Smooth muscle cell (in vitro differentiated cells): ENCODE results near the gene CDH22. TPM values are rescaled to one million over a fixed set of nuclear protein-coding genes. Genes with fewer than 3 reads are reported as not detected.

Experiments
- DNase-seq: peaks from one replicate; lab custom pipeline; 2025; ENCODE audit not compliant: unreplicated experiment; lab: John Stamatoyannopoulos, UW
- H2AFZ ChIP-seq: fragments of 200-600 bp; sonication (generic); 2 replicates; pipeline ENCODE4 v1.6.0; 2016; ENCODE audit warnings: antibody characterized with exemption, low read depth, mild to moderate bottlenecking
- H3F3A ChIP-seq: fragments of 200-600 bp; sonication (generic); 2 replicates; pipeline ENCODE4 v1.6.0; 2017; ENCODE audit warnings: antibody characterized with exemption, low read depth
- H3K27ac ChIP-seq: fragments of 200-600 bp; sonication (generic); 2 replicates; pipeline ENCODE4 v1.5.1; 2016; ENCODE audit warnings: low read depth, mild to moderate bottlenecking
- H3K27me3 ChIP-seq: fragments of 200-600 bp; sonication (generic); 2 replicates; pipeline ENCODE4 v1.6.1; 2016; ENCODE audit warnings: low read depth, mild to moderate bottlenecking
- H3K36me3 ChIP-seq: fragments of 200-600 bp; sonication (generic); 2 replicates; pipeline ENCODE4 v1.5.1; 2016; ENCODE audit warnings: low read depth
- H3K4me1 ChIP-seq: fragments of 200-600 bp; sonication (generic); 2 replicates; pipeline ENCODE4 v1.5.1; 2016; ENCODE audit warnings: low read depth
- H3K4me2 ChIP-seq: fragments of 200-600 bp; sonication (generic); 2 replicates; pipeline ENCODE4 v1.6.0; 2016; ENCODE audit warnings: mild to moderate bottlenecking
- H3K4me3 ChIP-seq: fragments of 200-600 bp; sonication (generic); 2 replicates; pipeline ENCODE4 v1.5.1; 2016; ENCODE audit warnings: mild to moderate bottlenecking
- H3K79me2 ChIP-seq: fragments of 200-600 bp; sonication (generic); 2 replicates; pipeline ENCODE4 v1.6.0; 2016; ENCODE audit warnings: low read depth, mild to moderate bottlenecking
- H3K9ac ChIP-seq: fragments of 200-600 bp; sonication (generic); 2 replicates; pipeline ENCODE4 v1.6.0; 2016; ENCODE audit warnings: low read depth
- H3K9me3 ChIP-seq: fragments of 200-600 bp; sonication (generic); replicated peaks from 2 replicates; pipeline ENCODE4 v1.5.1; 2016; ENCODE audit warnings: low read depth
- H4K20me1 ChIP-seq: fragments of 200-600 bp; sonication (generic); 2 replicates; pipeline ENCODE4 v1.6.0; 2016; ENCODE audit warnings: low read depth
- WGBS: methylation state at CpG from one replicate; pipeline ENCODE4 v1.1.7; 2016; ENCODE audit warnings: low lambda C conversion rate; 5-methylcytosine and 5-hydroxymethylcytosine counted together
- polyA plus RNA-seq: library from polyadenylated mRNA; unstranded; fragments of >200 nt; fragmentation: Nextera tagmentation; extraction: Ambion mirVana; gene quantifications from 2 replicates; pipeline ENCODE4 v1.2.1, GENCODE V29; 2016
- total RNA-seq: library from RNA; depleted of rRNA; stranded (reverse); fragments of >200 nt; gene quantifications from 2 replicates; pipeline ENCODE4 v1.2.3, GENCODE V29; 2014
- TF ChIP-seq, protein P1 (sequence below): fragments of 200-600 bp; sonication (generic); IDR thresholded peaks from 2 replicates; pipeline ENCODE4 v1.5.1; 2017; ENCODE audit warnings: borderline replicate concordance, mild to moderate bottlenecking, antibody characterized with exemption; ENCODE audit not compliant: insufficient read depth, poor library complexity, severe bottlenecking

The CDH22 gene
- total and polyA plus RNA-seq, 2 experiments from 2014 or later: not detected

DNA sequence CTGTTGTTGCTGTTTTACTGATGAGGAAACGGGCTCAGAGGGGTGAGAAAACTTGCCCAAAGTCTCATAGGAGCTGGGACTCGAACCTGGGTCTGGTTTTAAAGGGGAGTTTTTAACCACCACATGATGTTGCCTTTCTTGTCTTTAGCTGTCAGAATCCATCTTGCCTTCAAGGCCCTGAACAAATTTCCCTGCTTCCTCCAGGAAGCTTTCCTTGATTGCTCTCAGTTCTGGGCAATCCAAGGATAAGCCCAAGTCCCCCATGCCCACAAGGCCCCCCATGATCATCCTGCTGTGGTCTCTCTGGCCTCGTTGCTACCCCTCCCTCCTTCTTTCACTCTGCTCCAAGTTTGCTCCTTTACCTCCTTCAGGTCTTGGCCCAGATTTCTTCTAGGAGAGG is 116.7 kb downstream of the CDH22 start:
- Histone ChIP-seq H3K4me2 (no peak overlapping the region), H3K27ac (no peak overlapping the region), H3K9me3 (no peaks in the 10 kb centered on the region), H3K4me3 (no peak overlapping the region), H3K79me2 (no peaks in the 10 kb centered on the region), H3K36me3 (no peaks in the 10 kb centered on the region), H3K4me1 (no peaks in the 10 kb centered on the region), H3F3A (no peaks in the 10 kb centered on the region), H2AFZ (no peak overlapping the region), H3K9ac (no peak overlapping the region), H4K20me1 (no peaks in the 10 kb centered on the region), H3K27me3 (peaks cover 7% of the 10 kb centered on the region)
- DNase-seq: no peak
- 64% methylated on average over 3 of the region's 3 CpGs for WGBS
- TF ChIP-seq, protein P1, sequence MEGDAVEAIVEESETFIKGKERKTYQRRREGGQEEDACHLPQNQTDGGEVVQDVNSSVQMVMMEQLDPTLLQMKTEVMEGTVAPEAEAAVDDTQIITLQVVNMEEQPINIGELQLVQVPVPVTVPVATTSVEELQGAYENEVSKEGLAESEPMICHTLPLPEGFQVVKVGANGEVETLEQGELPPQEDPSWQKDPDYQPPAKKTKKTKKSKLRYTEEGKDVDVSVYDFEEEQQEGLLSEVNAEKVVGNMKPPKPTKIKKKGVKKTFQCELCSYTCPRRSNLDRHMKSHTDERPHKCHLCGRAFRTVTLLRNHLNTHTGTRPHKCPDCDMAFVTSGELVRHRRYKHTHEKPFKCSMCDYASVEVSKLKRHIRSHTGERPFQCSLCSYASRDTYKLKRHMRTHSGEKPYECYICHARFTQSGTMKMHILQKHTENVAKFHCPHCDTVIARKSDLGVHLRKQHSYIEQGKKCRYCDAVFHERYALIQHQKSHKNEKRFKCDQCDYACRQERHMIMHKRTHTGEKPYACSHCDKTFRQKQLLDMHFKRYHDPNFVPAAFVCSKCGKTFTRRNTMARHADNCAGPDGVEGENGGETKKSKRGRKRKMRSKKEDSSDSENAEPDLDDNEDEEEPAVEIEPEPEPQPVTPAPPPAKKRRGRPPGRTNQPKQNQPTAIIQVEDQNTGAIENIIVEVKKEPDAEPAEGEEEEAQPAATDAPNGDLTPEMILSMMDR: no peak

DNA sequence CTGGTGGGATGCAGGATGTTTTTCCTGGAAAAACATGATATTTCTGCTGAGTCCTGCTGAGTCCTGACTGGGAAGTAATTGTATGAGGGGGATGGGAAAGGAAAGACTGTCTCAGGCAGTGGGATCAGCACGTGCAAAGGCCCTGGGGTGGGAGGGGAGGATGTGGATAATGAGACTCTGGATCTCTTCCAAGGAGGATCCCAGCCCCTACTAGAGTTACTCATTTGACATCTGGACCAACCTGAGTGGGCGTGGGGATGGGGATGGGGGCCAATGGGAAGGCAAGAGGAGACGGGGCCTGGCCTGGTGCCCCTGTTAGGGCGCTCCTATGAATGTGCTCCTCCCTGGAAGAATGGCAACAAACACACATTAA is 117.1 kb downstream of the CDH22 start:
- Histone ChIP-seq H3K4me3 (no peak overlapping the region), H3K9me3 (no peaks in the 10 kb centered on the region), H3K36me3 (no peaks in the 10 kb centered on the region), H3K27ac (no peak overlapping the region), H3K4me2 (no peak overlapping the region), H3K27me3 (peaks cover 7% of the 10 kb centered on the region), H4K20me1 (no peaks in the 10 kb centered on the region), H3K79me2 (no peaks in the 10 kb centered on the region), H3K9ac (no peak overlapping the region), H2AFZ (no peak overlapping the region), H3F3A (no peaks in the 10 kb centered on the region), H3K4me1 (no peaks in the 10 kb centered on the region)
- WGBS: 89% methylated on average over 4 of the region's 4 CpGs
- TF ChIP-seq, protein P1: no peak
- no peak for DNase-seq

DNA sequence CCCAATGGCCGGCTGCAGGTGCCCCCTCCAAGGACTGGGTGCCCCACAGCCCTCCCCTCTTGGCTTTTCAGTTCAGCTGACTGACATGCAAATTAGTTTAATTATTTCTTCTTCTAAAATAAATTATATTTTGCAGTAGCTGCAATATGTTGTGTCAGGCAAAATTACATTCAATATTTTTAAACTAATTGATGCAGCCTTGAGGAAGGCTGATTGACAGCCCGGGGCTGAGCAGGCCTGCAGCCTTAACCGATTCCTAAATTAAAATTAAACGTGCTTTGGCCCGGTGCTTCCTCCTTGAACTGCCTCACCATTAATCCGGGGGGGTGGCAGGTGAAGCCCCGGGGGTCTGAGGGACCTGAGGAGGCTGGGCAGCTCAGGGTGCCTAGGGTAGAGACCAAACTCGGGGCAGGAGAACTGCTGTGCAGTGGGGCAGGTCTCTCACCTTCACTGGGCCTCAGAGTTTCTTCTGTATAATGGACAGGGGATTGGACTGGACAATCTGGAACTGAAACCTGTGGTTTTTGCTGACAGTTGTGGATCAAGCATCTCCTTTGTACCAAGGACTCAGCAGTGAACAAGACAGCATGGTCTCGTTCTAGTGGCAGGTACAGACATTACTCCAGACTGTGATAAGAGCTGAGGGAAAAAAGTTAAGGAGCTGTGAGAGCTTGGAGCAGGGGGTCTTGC is 117.7 kb downstream of the CDH22 start:
- Histone ChIP-seq H2AFZ (no peak overlapping the region), H3K79me2 (no peaks in the 10 kb centered on the region), H3K36me3 (no peaks in the 10 kb centered on the region), H4K20me1 (no peaks in the 10 kb centered on the region), H3K27ac (no peak overlapping the region), H3K4me3 (no peak overlapping the region), H3K9ac (no peak overlapping the region), H3K4me2 (no peak overlapping the region), H3K9me3 (no peaks in the 10 kb centered on the region), H3K27me3 (peaks cover 7% of the 10 kb centered on the region), H3F3A (no peaks in the 10 kb centered on the region), H3K4me1 (no peaks in the 10 kb centered on the region)
- WGBS: 86% methylated on average over 9 of the region's 9 CpGs
- no peak for DNase-seq
- TF ChIP-seq, protein P1: no peak
